ENCODE data around the gene EPB41L3.

The EPB41L3 gene

GRCh38 chr18:5398269-5398668, 145.5 kb downstream of the EPB41L3 start:
- no peak for DNase-seq

- no peak for DNase-seq
These were observed 146.7 kb downstream of the EPB41L3 start for GRCh38 chr18:5397102-5397501.

GRCh38 chr18:5395860-5396448, 147.8 kb downstream of the EPB41L3 start:
- DNase-seq, result no peak

GRCh38 chr18:5393779-5394178, 150.0 kb downstream of the EPB41L3 start:
- DNase-seq, result no peak

- no peak for DNase-seq
These were observed 152.4 kb downstream of the EPB41L3 start for GRCh38 chr18:5391409-5391808.

- DNase-seq, result no peak
These were observed 154.4 kb downstream of the EPB41L3 start for GRCh38 chr18:5389356-5389755.

GRCh38 chr18:5388896-5389295, 154.9 kb downstream of the EPB41L3 start:
- no peak for DNase-seq

GRCh38 chr18:5380586-5380985, 163.2 kb downstream of the EPB41L3 start:
- no peak for DNase-seq

GRCh38 chr18:5376986-5377385, 166.8 kb downstream of the EPB41L3 start:
- no peak for DNase-seq

GRCh38 chr18:5370332-5370731, 173.5 kb downstream of the EPB41L3 start:
- DNase-seq, result no peak

GRCh38 chr18:5369513-5369912, 174.3 kb downstream of the EPB41L3 start:
- DNase-seq, result no peak

- DNase-seq, result no peak
These were observed 178.4 kb downstream of the EPB41L3 start for GRCh38 chr18:5365443-5365842.

- DNase-seq, result no peak
These were observed 193.2 kb downstream of the EPB41L3 start for GRCh38 chr18:5350636-5351035.
